GM19099 (cell line): Measurements from ENCODE around the gene ZGRF1.

Experiments
- POLR2A ChIP-seq: IDR thresholded peaks from 3 replicates; pipeline ENCODE4 v1.6.1; 2011; ENCODE audit warnings: low read depth; ENCODE audit not compliant: insufficient read length; ENCODE audit errors: extremely low read depth

ZGRF1 gene

GRCh38 chr4:112648263-112649054 is 11.8 kb upstream of the ZGRF1 start:
- no peak for TF ChIP-seq POLR2A

- TF ChIP-seq POLR2A, result no peak
These were observed 11.1 kb upstream of the ZGRF1 start for GRCh38 chr4:112647785-112648184.

GRCh38 chr4:112646632-112647537 is 10.2 kb upstream of the ZGRF1 start:
- no peak for TF ChIP-seq POLR2A

- no peak for TF ChIP-seq POLR2A
These were observed 9.0 kb upstream of the ZGRF1 start for GRCh38 chr4:112645541-112646329.

GRCh38 chr4:112642526-112642925 is 5.8 kb upstream of the ZGRF1 start:
- TF ChIP-seq POLR2A, result no peak

- TF ChIP-seq POLR2A, result no peak
These were observed 800 bp upstream of the ZGRF1 start for GRCh38 chr4:112637552-112637866.

GRCh38 chr4:112633477-112634235 is 3.1 kb downstream of the ZGRF1 start:
- TF ChIP-seq POLR2A, result no peak

- no peak for TF ChIP-seq POLR2A
These were observed 10.5 kb downstream of the ZGRF1 start for GRCh38 chr4:112626228-112626627.

GRCh38 chr4:112616984-112617383 is 19.7 kb downstream of the ZGRF1 start:
- TF ChIP-seq POLR2A, result no peak

- no peak for TF ChIP-seq POLR2A
These were observed 32.1 kb downstream of the ZGRF1 start for GRCh38 chr4:112604589-112604988.

- TF ChIP-seq POLR2A, result no peak
These were observed 41.7 kb downstream of the ZGRF1 start for GRCh38 chr4:112594993-112595392.

- TF ChIP-seq POLR2A, result no peak
These were observed 43.1 kb downstream of the ZGRF1 start for GRCh38 chr4:112593438-112594133.

- TF ChIP-seq POLR2A, result no peak
These were observed 44.0 kb downstream of the ZGRF1 start for GRCh38 chr4:112592717-112593116.

- no peak for TF ChIP-seq POLR2A
These were observed 45.1 kb downstream of the ZGRF1 start for GRCh38 chr4:112591593-112591992.
